ENCODE measurements around the gene SMPD3. TPM values are rescaled to one million over a fixed set of nuclear protein-coding genes. Genes with fewer than 3 reads are reported as not detected.

Gene SMPD3
- total and polyA plus RNA-seq, 10 donors, result 0.66 to 6.5 (median 1.9) TPM

- H3K4me1 ChIP-seq, result peaks cover 8 to 33% (median 25%) of the 10 kb centered on the region in 6 donors
- intact Hi-C loops (cut with DNase I; ENCODE audit: low total_unique reads), result no loop called here
- H3K4me3 ChIP-seq, result no peak overlapping the region
- H3K27me3 ChIP-seq (replicated peaks in 1 of 7), result no peaks in the 10 kb centered on the region
- H3K36me3 ChIP-seq, result no peaks in the 10 kb centered on the region
- TF ChIP-seq POLR2A (IDR thresholded peaks at IDR 0.05), result no peak
- TF ChIP-seq POLR2AphosphoS5 (IDR thresholded peaks at IDR 0.05), result no peak
- TF ChIP-seq CTCF (IDR thresholded peaks at IDR 0.05 in 8 of 11, conservative IDR thresholded peaks at IDR 0.05 in 3 of 11), result no peak
- H3K27ac ChIP-seq, result peak overlapping the region; percentile 37 to 88 (median 71)
- peak; percentile 3 for DNase-seq
- H3K9me3 ChIP-seq, result no peaks in the 10 kb centered on the region
- 63 to 75% (median 73%) methylated on average over 15 of the region's 15 CpGs for WGBS, 5 donors
Observed at GRCh38 chr16:68416057-68417046, 32.0 kb downstream of the SMPD3 start.

- Histone ChIP-seq H3K4me1 (peaks cover 8 to 33% (median 25%) of the 10 kb centered on the region in 6 donors), H3K27me3 (replicated peaks in 1 of 7) (peaks cover 0 to 4% (median 0%) of the 10 kb centered on the region in 7 donors), H3K36me3 (no peaks in the 10 kb centered on the region), H3K9me3 (no peaks in the 10 kb centered on the region), H3K4me3 (no peak overlapping the region), H3K27ac (no peak overlapping the region)
- intact Hi-C loops (cut with DNase I; ENCODE audit: low total_unique reads), result no loop called here
- TF ChIP-seq POLR2AphosphoS5 (IDR thresholded peaks at IDR 0.05), result no peak
- DNase-seq, result no peak
- 47 to 76% (median 50%) methylated on average over 2 of the region's 2 CpGs for WGBS, 5 donors
Observed at GRCh38 chr16:68414581-68414980, 33.7 kb downstream of the SMPD3 start.

GRCh38 chr16:68412061-68412460 lies 36.2 kb downstream of the SMPD3 start:
- peak; percentile 41 for DNase-seq
- Histone ChIP-seq H3K36me3 (no peaks in the 10 kb centered on the region), H3K27me3 (replicated peaks in 1 of 7) (peaks cover 0 to 18% (median 0%) of the 10 kb centered on the region in 7 donors), H3K4me3 (no peak overlapping the region), H3K4me1 (peaks cover 0 to 13% (median 6%) of the 10 kb centered on the region in 6 donors), H3K9me3 (no peaks in the 10 kb centered on the region), H3K27ac (no peak overlapping the region)
- WGBS, 5 donors, result 90 to 97% (median 94%) methylated on average over 6 of the region's 6 CpGs
- no peak for TF ChIP-seq CTCF (IDR thresholded peaks at IDR 0.05 in 8 of 11, conservative IDR thresholded peaks at IDR 0.05 in 3 of 11)
- no peak for TF ChIP-seq POLR2A (IDR thresholded peaks at IDR 0.05)
- TF ChIP-seq POLR2AphosphoS5 (IDR thresholded peaks at IDR 0.05), result no peak
- intact Hi-C loops (cut with DNase I; ENCODE audit: low total_unique reads), result no loop called here

GRCh38 chr16:68411086-68411485 lies 37.2 kb downstream of the SMPD3 start:
- Histone ChIP-seq H3K4me3 (no peak overlapping the region), H3K9me3 (no peaks in the 10 kb centered on the region), H3K27ac (no peak overlapping the region), H3K27me3 (replicated peaks in 1 of 7) (peaks cover 0 to 22% (median 0%) of the 10 kb centered on the region in 7 donors), H3K4me1 (peaks cover 0 to 3% (median 0%) of the 10 kb centered on the region in 6 donors), H3K36me3 (no peaks in the 10 kb centered on the region)
- no peak for TF ChIP-seq CTCF (IDR thresholded peaks at IDR 0.05 in 8 of 11, conservative IDR thresholded peaks at IDR 0.05 in 3 of 11)
- TF ChIP-seq POLR2A (IDR thresholded peaks at IDR 0.05), result no peak
- 81 to 100% (median 88%) methylated on average over 1 to 2 of the region's 2 CpGs for WGBS, 5 donors
- DNase-seq, result peak; percentile 46
- intact Hi-C loops (cut with DNase I; ENCODE audit: low total_unique reads), result no loop called here

Data from spleen (tissue), 11 donors.